B cell (primary cell): ENCODE data around the gene CTXN3. TPM values are rescaled to one million over a fixed set of nuclear protein-coding genes. Genes with fewer than 3 reads are reported as not detected.

Experiments used
- ATAC-seq: fragments of 200-7000 bp; cut with Tn5 transposase; one replicate; pipeline ENCODE4 v1.10.0; 2021; ENCODE audit warnings: low read depth, mild to moderate bottlenecking, moderate number of reproducible peaks, moderate library complexity
- CTCF ChIA-PET: fragments of 350-600 bp; sonication (Branson Sonifier 250); formaldehyde crosslinking; loops from one replicate; lab custom pipeline; 2021; ENCODE audit warnings: antibody characterized with exemption, inconsistent platforms; lab: Charles Lee
- POLR2A ChIA-PET: fragments of 350-600 bp; sonication (Branson Sonifier 250); formaldehyde crosslinking; loops from one replicate; lab custom pipeline; 2021; ENCODE audit warnings: antibody characterized with exemption; lab: Charles Lee
- DNase-seq: peaks from one replicate; pipeline ENCODE4 v3.0.0; 2013
- H2AFZ ChIP-seq: 2 replicates; pipeline ENCODE4 v1.6.1; 2012; ENCODE audit warnings: mild to moderate bottlenecking, low read depth, low read length; ENCODE audit not compliant: insufficient read depth, poor library complexity, severe bottlenecking
- H3K27ac ChIP-seq, 2 donors: 1 replicate in 1 of 2; 2 replicates in 1 of 2; pipeline ENCODE4 v1.5.1; 2012 to 2013; ENCODE audit warnings: low read length in 2 of 2, mild to moderate bottlenecking in 2 of 2, moderate library complexity in 1 of 2
- H3K27me3 ChIP-seq, 4 experiments: fragments of 200-600 bp in 1 of 4; sonication (generic) in 1 of 4; replicated peaks in 1 of 4; 1 replicate in 2 of 4; 2 replicates in 2 of 4; pipeline versions ENCODE4 v1.6.1 to v1.7.0; 2013 to 2016; ENCODE audit warnings: low read length in 3 of 4, mild to moderate bottlenecking in 2 of 4, mixed read lengths in 1 of 4, moderate library complexity in 1 of 4; ENCODE audit not compliant: insufficient read depth in 4 of 4, control insufficient read depth in 3 of 4; ENCODE audit errors: control extremely low read depth in 1 of 4
- H3K36me3 ChIP-seq, 2 experiments: replicated peaks in 1 of 2; 1 replicate in 1 of 2; 2 replicates in 1 of 2; pipeline versions ENCODE4 v1.6.1 to v1.7.1; 2013; ENCODE audit warnings: low read length in 1 of 2; ENCODE audit not compliant: insufficient read depth in 2 of 2, control insufficient read depth in 1 of 2; ENCODE audit errors: control extremely low read depth in 1 of 2, extremely low read depth in 1 of 2
- H3K4me1 ChIP-seq, 2 donors: fragments of 200-600 bp in 1 of 2; sonication (generic) in 1 of 2; 1 replicate in 1 of 2; 2 replicates in 1 of 2; pipeline versions ENCODE4 v1.5.1 to v1.6.1; 2013 to 2017; ENCODE audit warnings: low read length in 2 of 2; ENCODE audit not compliant: control insufficient read depth in 2 of 2, insufficient read depth in 2 of 2
- H3K4me2 ChIP-seq: replicated peaks from 2 replicates; pipeline ENCODE3; 2012; ENCODE audit warnings: mild to moderate bottlenecking, low read depth, low read length; ENCODE audit not compliant: poor library complexity, severe bottlenecking
- H3K4me3 ChIP-seq, 5 experiments: fragments of 200-600 bp in 1 of 5; sonication (generic) in 1 of 5; 1 replicate in 3 of 5; 2 replicates in 2 of 5; pipeline versions ENCODE4 v1.5.1 to v1.7.0; 2011 to 2016; ENCODE audit warnings: low read length in 4 of 5, mild to moderate bottlenecking in 4 of 5, low read depth in 2 of 5, control low read depth in 1 of 5, moderate library complexity in 1 of 5; ENCODE audit not compliant: insufficient read depth in 1 of 5; ENCODE audit errors: control extremely low read depth in 1 of 5, extremely low read depth in 1 of 5
- H3K79me2 ChIP-seq: fragments of 200-600 bp; sonication (generic); one replicate; pipeline ENCODE4 v1.6.0; 2016; ENCODE audit warnings: low read length; ENCODE audit not compliant: control insufficient read depth, insufficient read depth
- H3K9ac ChIP-seq: fragments of 200-600 bp; sonication (generic); 2 replicates; pipeline ENCODE4 v1.6.1; 2017; ENCODE audit warnings: mild to moderate bottlenecking, low read length, moderate library complexity
- H3K9me3 ChIP-seq, 3 donors: one replicate each; pipeline versions ENCODE4 v1.6.1 to v1.7.1; 2013; ENCODE audit warnings: low read length in 2 of 3; ENCODE audit not compliant: control insufficient read depth in 2 of 3, insufficient read depth in 1 of 3; ENCODE audit errors: control extremely low read depth in 1 of 3
- H4K20me1 ChIP-seq: 2 replicates; pipeline ENCODE4 v1.6.0; 2012; ENCODE audit warnings: mild to moderate bottlenecking, low read length; ENCODE audit not compliant: insufficient read depth, control insufficient read depth, poor library complexity, severe bottlenecking
- H3K27ac Mint-ChIP-seq: one replicate; pipeline ENCODE4 v1.8.0; 2021; ENCODE audit warnings: mixed read lengths
- H3K27me3 Mint-ChIP-seq: one replicate; pipeline ENCODE4 v1.8.0; 2021; ENCODE audit warnings: mixed read lengths
- H3K4me1 Mint-ChIP-seq: one replicate; pipeline ENCODE4 v1.8.0; 2021; ENCODE audit warnings: mixed read lengths
- H3K4me3 Mint-ChIP-seq: one replicate; pipeline ENCODE4 v1.8.0; 2021; ENCODE audit warnings: mixed read lengths
- H3K9me3 Mint-ChIP-seq: one replicate; pipeline ENCODE4 v1.8.0; 2022; ENCODE audit warnings: mixed read lengths; ENCODE audit not compliant: insufficient read depth
- EZH2 ChIP-seq: IDR thresholded peaks from 2 replicates; pipeline ENCODE4 v1.6.1; 2012; ENCODE audit warnings: borderline replicate concordance, low read depth, mild to moderate bottlenecking, moderate library complexity, low read length; ENCODE audit not compliant: insufficient read depth, poor library complexity, severe bottlenecking
- WGBS: methylation state at CpG from one replicate; pipeline ENCODE4 v1.1.5; 2013; ENCODE audit warnings: missing lambda C conversion rate; ENCODE audit not compliant: insufficient coverage; 5-methylcytosine and 5-hydroxymethylcytosine counted together
- intact Hi-C: fragments of 100-400 bp; cut with micrococcal nuclease; formaldehyde crosslinking; loops from one replicate; pipeline ENCODE4 v1.10.0; 2022
- polyA plus RNA-seq: library from polyadenylated mRNA; depleted of rRNA; stranded (reverse); fragments of >200 nt; gene quantifications from 2 replicates; pipeline ENCODE4 v1.2.3, GENCODE V29; 2012
- total RNA-seq, 2 donors: library from RNA; stranded (reverse); fragments of 120-200 nt in 1 of 2; gene quantifications; 1 replicate in 1 of 2; 2 replicates in 1 of 2; pipeline versions ENCODE4 v1.2.3 to v1.2.4, GENCODE V29; 2013 to 2022
- TF ChIP-seq, protein P1 (sequence below): fragments of 200-600 bp; IDR thresholded peaks from one replicate; pipeline ENCODE4 v1.8.0; 2022; ENCODE audit warnings: antibody characterized with exemption, mild to moderate bottlenecking

CTXN3 gene
- total and polyA plus RNA-seq, 2 donors (not counting 1 experiment from before 2014, with no cell fraction given), result not detected

- no peak overlapping the region for H3K27ac Mint-ChIP-seq
- no peaks in the 10 kb centered on the region for H3K9me3 ChIP-seq
- no peak overlapping the region for H3K4me2 ChIP-seq
- DNase-seq, result no peak
- no peak for ATAC-seq
- no peaks in the 10 kb centered on the region for H3K27me3 Mint-ChIP-seq
- no peak overlapping the region for H3K27ac ChIP-seq
- H3K9ac ChIP-seq, result no peak overlapping the region
- H2AFZ ChIP-seq, result no peak overlapping the region
- intact Hi-C loops, result no loop called here
- H3K9me3 Mint-ChIP-seq, result no peaks in the 10 kb centered on the region
- no peaks in the 10 kb centered on the region for H4K20me1 ChIP-seq
- no peaks in the 10 kb centered on the region for H3K27me3 ChIP-seq
- no peaks in the 10 kb centered on the region for H3K4me1 Mint-ChIP-seq
- POLR2A ChIA-PET, result no interaction called here
- CTCF ChIA-PET, result no interaction called here
- H3K36me3 ChIP-seq, result no peaks in the 10 kb centered on the region
- no peak for TF ChIP-seq EZH2
- TF ChIP-seq, protein P1, sequence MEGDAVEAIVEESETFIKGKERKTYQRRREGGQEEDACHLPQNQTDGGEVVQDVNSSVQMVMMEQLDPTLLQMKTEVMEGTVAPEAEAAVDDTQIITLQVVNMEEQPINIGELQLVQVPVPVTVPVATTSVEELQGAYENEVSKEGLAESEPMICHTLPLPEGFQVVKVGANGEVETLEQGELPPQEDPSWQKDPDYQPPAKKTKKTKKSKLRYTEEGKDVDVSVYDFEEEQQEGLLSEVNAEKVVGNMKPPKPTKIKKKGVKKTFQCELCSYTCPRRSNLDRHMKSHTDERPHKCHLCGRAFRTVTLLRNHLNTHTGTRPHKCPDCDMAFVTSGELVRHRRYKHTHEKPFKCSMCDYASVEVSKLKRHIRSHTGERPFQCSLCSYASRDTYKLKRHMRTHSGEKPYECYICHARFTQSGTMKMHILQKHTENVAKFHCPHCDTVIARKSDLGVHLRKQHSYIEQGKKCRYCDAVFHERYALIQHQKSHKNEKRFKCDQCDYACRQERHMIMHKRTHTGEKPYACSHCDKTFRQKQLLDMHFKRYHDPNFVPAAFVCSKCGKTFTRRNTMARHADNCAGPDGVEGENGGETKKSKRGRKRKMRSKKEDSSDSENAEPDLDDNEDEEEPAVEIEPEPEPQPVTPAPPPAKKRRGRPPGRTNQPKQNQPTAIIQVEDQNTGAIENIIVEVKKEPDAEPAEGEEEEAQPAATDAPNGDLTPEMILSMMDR, result no peak
- H3K4me1 ChIP-seq, result no peaks in the 10 kb centered on the region
- H3K4me3 Mint-ChIP-seq, result no peak overlapping the region
- H3K4me3 ChIP-seq, result no peak overlapping the region
- H3K79me2 ChIP-seq, result no peaks in the 10 kb centered on the region
- 94% methylated on average over 3 of the region's 6 CpGs for WGBS
Observed at GRCh38 chr5:127700237-127700766, 51.4 kb downstream of the CTXN3 start.

DNA sequence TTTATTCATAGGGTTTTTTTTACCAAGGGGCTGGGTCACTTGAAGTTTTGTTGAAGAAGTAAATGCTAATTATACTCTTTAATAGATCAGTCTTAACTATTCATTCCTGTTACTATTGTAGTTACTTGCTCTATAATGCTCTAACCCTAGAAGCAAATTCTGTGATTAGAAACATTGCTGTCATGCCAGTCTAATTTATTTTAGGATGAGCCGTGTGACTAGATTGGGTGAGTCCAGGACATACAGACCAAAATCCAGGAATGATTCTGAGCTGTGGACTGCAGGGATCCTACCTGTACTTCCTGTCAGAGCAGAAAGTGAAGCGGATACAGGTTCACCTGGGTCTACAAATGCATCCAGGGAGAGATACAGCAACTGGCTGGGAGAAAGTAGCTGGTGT is 53.6 kb downstream of the CTXN3 start:
- no peak overlapping the region for H3K9ac ChIP-seq
- no peaks in the 10 kb centered on the region for H3K36me3 ChIP-seq
- no peaks in the 10 kb centered on the region for H3K4me1 Mint-ChIP-seq
- CTCF ChIA-PET, result no interaction called here
- H3K27ac ChIP-seq, result no peak overlapping the region
- H4K20me1 ChIP-seq, result no peaks in the 10 kb centered on the region
- no peaks in the 10 kb centered on the region for H3K79me2 ChIP-seq
- ATAC-seq (no peak), DNase-seq (no peak)
- no peaks in the 10 kb centered on the region for H3K27me3 ChIP-seq
- WGBS, result 93% methylated on average over 2 of the region's 2 CpGs
- POLR2A ChIA-PET, result no interaction called here
- no peak overlapping the region for H2AFZ ChIP-seq
- H3K4me2 ChIP-seq, result no peak overlapping the region
- H3K4me3 Mint-ChIP-seq, result no peak overlapping the region
- intact Hi-C loops, result no loop called here
- TF ChIP-seq EZH2, result no peak
- TF ChIP-seq, protein P1, result no peak
- H3K9me3 Mint-ChIP-seq, result no peaks in the 10 kb centered on the region
- H3K4me1 ChIP-seq, result no peaks in the 10 kb centered on the region
- no peak overlapping the region for H3K4me3 ChIP-seq
- no peaks in the 10 kb centered on the region for H3K9me3 ChIP-seq
- H3K27ac Mint-ChIP-seq, result no peak overlapping the region
- H3K27me3 Mint-ChIP-seq, result no peaks in the 10 kb centered on the region
